VCaP (cell line): Measurements from ENCODE around the gene ABHD1.

Source experiments
- H3K27ac ChIP-seq: fragments of 450-650 bp; 2 replicates; pipeline ENCODE4 v1.5.1; 2017
- TF ChIP-seq, protein P1 (sequence below): fragments of 450-650 bp; conservative IDR thresholded peaks from 2 replicates; pipeline ENCODE4 v1.5.1; 2017; ENCODE audit warnings: mild to moderate bottlenecking, moderate library complexity

The ABHD1 gene

DNA sequence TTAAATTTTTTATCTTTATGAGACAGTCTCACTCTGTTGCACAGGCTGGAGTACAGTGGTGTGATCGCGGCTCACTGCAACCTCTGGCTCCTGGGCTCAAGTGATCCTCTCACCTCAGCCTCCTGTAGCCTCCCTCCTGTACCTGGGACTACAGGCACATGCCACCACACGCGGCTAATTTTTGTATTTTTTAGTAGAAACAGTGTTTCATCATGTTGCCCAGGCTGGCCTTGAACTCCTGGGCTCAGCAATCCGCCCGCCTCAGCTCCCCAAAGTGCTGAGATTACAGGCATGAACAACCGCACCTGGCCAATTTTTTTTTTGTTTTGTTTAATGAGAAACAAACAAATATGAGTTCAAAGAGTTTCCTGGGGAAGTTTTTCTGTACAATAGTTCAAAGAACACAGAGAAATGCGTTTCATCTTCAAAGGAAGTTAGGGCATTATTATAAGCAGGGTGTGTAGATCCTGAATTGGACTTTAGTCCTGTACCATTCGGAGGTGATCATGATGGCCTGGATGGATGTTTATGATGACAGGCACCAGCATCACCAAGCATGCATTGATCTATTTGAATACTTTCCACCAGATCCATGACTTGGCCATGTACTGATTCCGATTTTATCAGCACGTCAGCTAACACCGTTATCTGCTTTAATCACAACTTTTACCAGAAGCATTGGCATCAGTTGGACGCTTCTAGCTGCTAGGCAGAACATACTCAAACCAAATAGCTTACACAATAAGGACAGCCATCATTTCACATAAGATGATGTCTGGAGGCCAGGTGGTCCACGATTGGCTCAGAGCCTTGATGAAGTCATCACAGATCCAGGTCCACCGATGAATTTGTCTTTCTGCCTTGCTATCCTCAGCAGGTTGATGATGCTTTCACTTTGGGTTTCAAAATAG, 54.1 kb downstream of the ABHD1 start:
- TF ChIP-seq, protein P1, sequence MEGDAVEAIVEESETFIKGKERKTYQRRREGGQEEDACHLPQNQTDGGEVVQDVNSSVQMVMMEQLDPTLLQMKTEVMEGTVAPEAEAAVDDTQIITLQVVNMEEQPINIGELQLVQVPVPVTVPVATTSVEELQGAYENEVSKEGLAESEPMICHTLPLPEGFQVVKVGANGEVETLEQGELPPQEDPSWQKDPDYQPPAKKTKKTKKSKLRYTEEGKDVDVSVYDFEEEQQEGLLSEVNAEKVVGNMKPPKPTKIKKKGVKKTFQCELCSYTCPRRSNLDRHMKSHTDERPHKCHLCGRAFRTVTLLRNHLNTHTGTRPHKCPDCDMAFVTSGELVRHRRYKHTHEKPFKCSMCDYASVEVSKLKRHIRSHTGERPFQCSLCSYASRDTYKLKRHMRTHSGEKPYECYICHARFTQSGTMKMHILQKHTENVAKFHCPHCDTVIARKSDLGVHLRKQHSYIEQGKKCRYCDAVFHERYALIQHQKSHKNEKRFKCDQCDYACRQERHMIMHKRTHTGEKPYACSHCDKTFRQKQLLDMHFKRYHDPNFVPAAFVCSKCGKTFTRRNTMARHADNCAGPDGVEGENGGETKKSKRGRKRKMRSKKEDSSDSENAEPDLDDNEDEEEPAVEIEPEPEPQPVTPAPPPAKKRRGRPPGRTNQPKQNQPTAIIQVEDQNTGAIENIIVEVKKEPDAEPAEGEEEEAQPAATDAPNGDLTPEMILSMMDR = no peak

DNA sequence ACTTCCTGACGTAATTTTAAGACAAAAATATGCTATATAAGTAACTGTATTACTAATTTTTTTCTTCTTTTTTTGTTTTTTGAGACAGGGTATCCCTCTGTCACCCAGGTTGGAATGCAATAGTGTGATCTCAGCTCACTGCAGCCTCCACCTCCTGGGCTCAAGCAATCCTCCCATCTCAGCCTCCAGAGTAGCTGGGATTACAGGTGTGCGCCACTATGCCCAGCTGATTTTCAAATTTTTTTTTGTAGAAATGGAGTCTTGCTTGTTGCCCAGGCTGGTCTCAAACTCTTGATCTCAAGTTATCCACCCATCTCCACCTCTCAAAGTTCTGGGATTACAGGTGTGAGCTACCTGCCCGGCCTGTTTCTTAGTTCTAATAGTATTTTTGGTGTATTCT, 54.9 kb downstream of the ABHD1 start:
- H3K27ac ChIP-seq = no peak overlapping the region
- TF ChIP-seq, protein P1 = no peak

More for the DNA sequence above, 54.1 kb downstream of the ABHD1 start:
- no peak overlapping the region for H3K27ac ChIP-seq

DNA sequence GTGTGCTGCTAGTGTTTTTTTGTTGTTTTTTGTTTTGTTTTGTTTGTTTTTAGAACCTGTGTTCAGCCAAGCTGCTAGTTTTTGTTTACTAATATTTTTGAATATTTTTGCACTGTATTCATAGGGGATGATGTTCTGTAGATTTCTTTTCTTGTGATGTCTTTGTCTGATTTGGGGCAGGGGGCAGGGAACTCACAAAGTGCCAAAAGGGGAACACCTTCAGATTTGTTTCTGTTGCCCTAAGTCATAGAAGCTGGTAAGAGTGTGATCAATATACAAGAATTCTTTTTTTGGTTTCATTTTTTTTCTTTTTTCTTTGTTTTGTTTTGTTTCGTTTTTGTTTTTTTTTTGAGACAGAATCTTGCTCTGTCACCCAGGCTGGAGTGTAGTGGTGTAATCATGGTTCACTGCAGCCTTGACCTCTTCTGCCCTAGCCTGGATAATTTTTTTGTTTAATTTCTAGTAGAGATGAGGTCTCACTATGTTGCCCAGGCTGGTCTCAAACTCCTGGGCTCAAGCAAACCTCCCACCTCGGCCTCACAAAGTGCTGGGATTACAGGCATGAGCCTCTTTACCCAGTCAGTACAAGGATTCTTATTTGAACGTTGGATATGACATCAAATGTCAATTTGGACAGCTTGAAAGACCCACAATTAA, 55.9 kb downstream of the ABHD1 start:
- TF ChIP-seq, protein P1 = no peak
- no peak overlapping the region for H3K27ac ChIP-seq
